ENCODE measurements around the gene ANP32A.

Gene ANP32A

DNA sequence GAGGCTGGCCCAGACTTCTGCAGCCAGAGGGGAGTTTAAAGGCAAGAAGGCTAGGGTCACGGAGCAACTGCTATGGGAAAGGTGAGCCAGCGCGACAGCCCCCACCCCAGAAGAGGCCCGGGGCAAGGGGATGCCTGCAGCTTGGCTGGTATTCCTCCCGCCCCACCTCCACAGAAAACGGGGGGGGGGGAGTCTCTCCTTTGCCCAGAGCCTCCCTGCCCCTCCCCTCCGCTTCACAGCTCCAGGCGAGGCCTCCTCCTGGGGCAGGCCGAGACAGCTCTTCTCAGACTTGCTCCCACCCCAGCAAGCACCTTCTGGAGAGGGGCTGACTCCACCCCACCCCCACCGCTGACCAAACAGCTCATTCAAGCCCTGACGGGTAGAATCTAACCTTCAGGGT is 13.4 kb downstream of the ANP32A start:
- peaks cover 100% of the 10 kb centered on the region for H3K79me2 ChIP-seq (ENCODE audit: insufficient read depth, low read length)
- no peaks in the 10 kb centered on the region for H3K27me3 ChIP-seq (ENCODE audit: insufficient read depth, low read length, poor library complexity)
- DNase-seq (no peak), ATAC-seq (ENCODE audit: insufficient read depth, low read depth) (no peak)
- H3K4me1 ChIP-seq (ENCODE audit: insufficient read depth, low read length): 0 out of 2 replicates have a peak, but pooled peaks cover 3% of the 10 kb centered on the region
- H3K36me3 ChIP-seq (ENCODE audit: insufficient read depth, low read length): peaks cover 63% of the 10 kb centered on the region
- H3K9ac ChIP-seq (ENCODE audit: low read depth, low read length): no peak overlapping the region
- no peak overlapping the region for H3K4me3 ChIP-seq (ENCODE audit: low read depth in 1 of 2, low read length in 2 of 2)
- no peak overlapping the region for H2AFZ ChIP-seq (ENCODE audit: low read depth, low read length)
- H4K20me1 ChIP-seq (ENCODE audit: insufficient read depth, low read length): peaks cover 99% of the 10 kb centered on the region
- no peak for TF ChIP-seq EZH2 (IDR thresholded peaks at IDR 0.05; ENCODE audit: borderline replicate concordance, low read depth, low read length, severe bottlenecking)
- TF ChIP-seq, protein P1, sequence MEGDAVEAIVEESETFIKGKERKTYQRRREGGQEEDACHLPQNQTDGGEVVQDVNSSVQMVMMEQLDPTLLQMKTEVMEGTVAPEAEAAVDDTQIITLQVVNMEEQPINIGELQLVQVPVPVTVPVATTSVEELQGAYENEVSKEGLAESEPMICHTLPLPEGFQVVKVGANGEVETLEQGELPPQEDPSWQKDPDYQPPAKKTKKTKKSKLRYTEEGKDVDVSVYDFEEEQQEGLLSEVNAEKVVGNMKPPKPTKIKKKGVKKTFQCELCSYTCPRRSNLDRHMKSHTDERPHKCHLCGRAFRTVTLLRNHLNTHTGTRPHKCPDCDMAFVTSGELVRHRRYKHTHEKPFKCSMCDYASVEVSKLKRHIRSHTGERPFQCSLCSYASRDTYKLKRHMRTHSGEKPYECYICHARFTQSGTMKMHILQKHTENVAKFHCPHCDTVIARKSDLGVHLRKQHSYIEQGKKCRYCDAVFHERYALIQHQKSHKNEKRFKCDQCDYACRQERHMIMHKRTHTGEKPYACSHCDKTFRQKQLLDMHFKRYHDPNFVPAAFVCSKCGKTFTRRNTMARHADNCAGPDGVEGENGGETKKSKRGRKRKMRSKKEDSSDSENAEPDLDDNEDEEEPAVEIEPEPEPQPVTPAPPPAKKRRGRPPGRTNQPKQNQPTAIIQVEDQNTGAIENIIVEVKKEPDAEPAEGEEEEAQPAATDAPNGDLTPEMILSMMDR (IDR thresholded peaks at IDR 0.05; ENCODE audit: borderline replicate concordance, extremely low read depth, low read length, poor library complexity, severe bottlenecking): no peak
- no peaks in the 10 kb centered on the region for H3K9me3 ChIP-seq (ENCODE audit: insufficient read depth, low read length, severe bottlenecking)
- H3K4me2 ChIP-seq (ENCODE audit: insufficient read depth, low read length): no peak overlapping the region
- H3K27ac ChIP-seq (ENCODE audit: low read length): no peak overlapping the region

DNA sequence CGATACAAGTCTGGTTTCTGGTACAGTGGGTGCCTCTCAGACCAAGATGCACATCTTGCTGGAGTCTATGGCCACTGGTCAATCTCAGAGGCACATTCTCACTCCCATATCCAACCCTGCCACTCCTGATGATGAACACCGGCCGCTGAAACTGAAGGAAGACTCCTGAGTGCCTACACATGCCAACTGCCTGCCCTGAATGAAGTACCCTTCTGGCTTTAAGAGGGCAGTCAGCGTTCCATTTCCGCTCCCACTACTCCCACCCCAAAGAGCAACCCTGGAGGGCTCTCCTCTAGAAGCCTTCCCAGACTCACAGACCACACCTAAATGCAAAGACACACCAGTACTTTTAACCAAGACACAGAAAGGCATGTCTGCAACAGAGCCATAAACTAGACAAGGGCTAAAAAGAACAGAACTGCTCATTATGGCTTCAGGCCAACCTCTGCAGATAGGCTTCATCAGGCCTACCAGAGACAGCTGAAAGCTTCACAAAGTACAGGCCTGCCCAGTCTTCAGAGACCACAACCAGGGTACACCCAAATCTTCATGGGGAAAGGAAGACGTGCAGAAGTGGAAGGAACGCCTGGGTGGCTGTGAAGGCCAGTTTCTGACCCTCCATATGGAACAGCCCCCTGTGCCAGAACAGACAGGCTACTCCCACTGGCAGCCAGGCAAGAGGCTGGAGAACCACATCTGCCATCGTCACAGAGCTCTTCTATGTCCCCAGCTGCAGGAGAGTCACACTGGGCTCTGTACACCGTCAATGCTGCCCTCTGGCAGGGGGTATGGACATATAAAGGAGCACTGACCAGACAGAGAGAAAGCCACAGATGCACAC is 14.3 kb downstream of the ANP32A start:
- H4K20me1 ChIP-seq (ENCODE audit: insufficient read depth, low read length): peaks cover 99% of the 10 kb centered on the region
- no peak overlapping the region for H3K9ac ChIP-seq (ENCODE audit: low read depth, low read length)
- no peak overlapping the region for H2AFZ ChIP-seq (ENCODE audit: low read depth, low read length)
- H3K4me1 ChIP-seq (ENCODE audit: insufficient read depth, low read length): 0 out of 2 replicates have a peak, but pooled peaks cover 3% of the 10 kb centered on the region
- H3K27me3 ChIP-seq (ENCODE audit: insufficient read depth, low read length, poor library complexity): no peaks in the 10 kb centered on the region
- H3K36me3 ChIP-seq (ENCODE audit: insufficient read depth, low read length): peaks cover 65% of the 10 kb centered on the region
- ATAC-seq (ENCODE audit: insufficient read depth, low read depth) (no peak), DNase-seq (no peak)
- no peaks in the 10 kb centered on the region for H3K9me3 ChIP-seq (ENCODE audit: insufficient read depth, low read length, severe bottlenecking)
- H3K79me2 ChIP-seq (ENCODE audit: insufficient read depth, low read length): peaks cover 100% of the 10 kb centered on the region
- no peak for TF ChIP-seq EZH2 (IDR thresholded peaks at IDR 0.05; ENCODE audit: borderline replicate concordance, low read depth, low read length, severe bottlenecking)
- TF ChIP-seq, protein P1 (IDR thresholded peaks at IDR 0.05; ENCODE audit: borderline replicate concordance, extremely low read depth, low read length, poor library complexity, severe bottlenecking): no peak
- H3K27ac ChIP-seq (ENCODE audit: low read length): no peak overlapping the region
- no peak overlapping the region for H3K4me2 ChIP-seq (ENCODE audit: insufficient read depth, low read length)
- no peak overlapping the region for H3K4me3 ChIP-seq (ENCODE audit: low read depth in 1 of 2, low read length in 2 of 2)

DNA sequence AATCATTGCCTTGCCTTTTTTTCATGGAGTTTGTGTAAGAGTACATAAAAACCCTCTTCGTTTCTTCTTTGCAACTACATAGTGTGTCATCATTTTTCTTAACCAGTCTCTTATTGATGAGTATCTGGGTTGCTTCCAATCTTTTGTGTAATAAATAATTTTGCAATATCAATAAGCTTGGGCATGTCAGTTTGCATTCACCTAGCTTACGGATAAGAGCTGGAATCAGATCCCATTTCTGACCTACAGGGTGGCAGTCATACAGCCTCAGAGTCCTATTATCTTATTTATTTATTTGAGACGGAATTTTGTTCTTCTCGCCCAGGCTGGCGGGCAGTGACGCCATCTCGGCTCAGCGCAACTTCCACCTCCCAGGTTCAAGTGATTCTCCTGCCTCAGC is 18.3 kb downstream of the ANP32A start:
- DNase-seq (no peak), ATAC-seq (ENCODE audit: insufficient read depth, low read depth) (no peak)
- H2AFZ ChIP-seq (ENCODE audit: low read depth, low read length): no peak overlapping the region
- H3K27ac ChIP-seq (ENCODE audit: low read length): no peak overlapping the region
- H3K9ac ChIP-seq (ENCODE audit: low read depth, low read length): no peak overlapping the region
- peaks cover 96% of the 10 kb centered on the region for H4K20me1 ChIP-seq (ENCODE audit: insufficient read depth, low read length)
- peaks cover 50% of the 10 kb centered on the region for H3K36me3 ChIP-seq (ENCODE audit: insufficient read depth, low read length)
- no peaks in the 10 kb centered on the region for H3K9me3 ChIP-seq (ENCODE audit: insufficient read depth, low read length, severe bottlenecking)
- no peak overlapping the region for H3K4me2 ChIP-seq (ENCODE audit: insufficient read depth, low read length)
- no peaks in the 10 kb centered on the region for H3K27me3 ChIP-seq (ENCODE audit: insufficient read depth, low read length, poor library complexity)
- TF ChIP-seq, protein P1 (IDR thresholded peaks at IDR 0.05; ENCODE audit: borderline replicate concordance, extremely low read depth, low read length, poor library complexity, severe bottlenecking): no peak
- TF ChIP-seq EZH2 (IDR thresholded peaks at IDR 0.05; ENCODE audit: borderline replicate concordance, low read depth, low read length, severe bottlenecking): no peak
- no peak overlapping the region for H3K4me3 ChIP-seq (ENCODE audit: low read depth in 1 of 2, low read length in 2 of 2)
- peaks cover 99% of the 10 kb centered on the region for H3K79me2 ChIP-seq (ENCODE audit: insufficient read depth, low read length)
- no peaks in the 10 kb centered on the region for H3K4me1 ChIP-seq (ENCODE audit: insufficient read depth, low read length)

Measured in DND-41 (cell line).